HG03521 (cell line): ENCODE results near the gene IGSF23.
"Not testable (repeated sequence)": the region's sequence is repeated elsewhere in the genome, so short reads cannot be mapped to it uniquely, and the experiment has no call there.

Source experiments
- ATAC-seq: cut with Tn5 transposase; IDR thresholded peaks from one replicate; pipeline ENCODE4 v1.9.1; 2021; ENCODE audit warnings: mild to moderate bottlenecking, moderate library complexity; ENCODE audit not compliant: unreplicated experiment

IGSF23 gene

DNA sequence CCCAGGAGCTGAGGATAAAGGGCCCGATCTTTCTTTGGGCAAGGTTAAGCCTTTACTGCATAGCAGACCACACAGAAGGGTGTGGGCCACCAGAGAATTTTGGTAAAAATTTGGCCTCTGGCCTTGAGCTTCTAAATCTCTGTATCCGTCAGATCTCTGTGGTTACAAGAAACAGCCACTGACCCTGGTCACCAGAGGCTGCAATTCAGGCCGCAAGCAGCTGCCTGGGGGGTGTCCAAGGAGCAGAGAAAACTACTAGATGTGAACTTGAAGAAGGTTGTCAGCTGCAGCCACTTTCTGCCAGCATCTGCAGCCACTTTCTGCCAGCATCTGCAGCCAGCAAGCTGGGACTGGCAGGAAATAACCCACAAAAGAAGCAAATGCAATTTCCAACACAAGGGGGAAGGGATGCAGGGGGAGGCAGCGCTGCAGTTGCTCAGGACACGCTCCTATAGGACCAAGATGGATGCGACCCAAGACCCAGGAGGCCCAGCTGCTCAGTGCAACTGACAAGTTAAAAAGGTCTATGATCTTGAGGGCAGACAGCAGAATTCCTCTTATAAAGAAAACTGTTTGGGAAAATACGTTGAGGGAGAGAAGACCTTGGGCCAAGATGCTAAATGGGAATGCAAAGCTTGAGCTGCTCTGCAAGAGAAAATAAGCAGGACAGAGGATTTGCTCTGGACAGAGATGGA lies 49.5 kb downstream of the IGSF23 start:
- ATAC-seq = no peak

DNA sequence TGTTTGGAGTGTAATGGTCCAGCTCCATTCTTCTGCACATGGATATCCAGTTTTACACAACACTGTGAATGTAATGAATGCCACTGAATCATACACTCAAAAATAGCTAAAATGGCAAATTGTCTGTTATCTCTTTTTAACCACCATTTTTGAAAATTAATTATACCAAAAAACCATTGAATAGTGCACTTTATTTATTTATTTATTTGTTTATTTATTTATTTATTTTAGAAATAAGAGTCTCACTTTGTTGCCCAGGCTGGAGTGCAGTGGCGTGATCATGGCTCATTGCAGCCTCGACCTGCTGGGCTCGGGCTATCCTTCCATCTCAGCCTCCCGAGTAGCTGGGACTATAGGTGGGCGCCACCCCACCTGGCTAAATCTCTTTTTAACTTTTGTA lies 50.6 kb downstream of the IGSF23 start:
- ATAC-seq = no peak

DNA sequence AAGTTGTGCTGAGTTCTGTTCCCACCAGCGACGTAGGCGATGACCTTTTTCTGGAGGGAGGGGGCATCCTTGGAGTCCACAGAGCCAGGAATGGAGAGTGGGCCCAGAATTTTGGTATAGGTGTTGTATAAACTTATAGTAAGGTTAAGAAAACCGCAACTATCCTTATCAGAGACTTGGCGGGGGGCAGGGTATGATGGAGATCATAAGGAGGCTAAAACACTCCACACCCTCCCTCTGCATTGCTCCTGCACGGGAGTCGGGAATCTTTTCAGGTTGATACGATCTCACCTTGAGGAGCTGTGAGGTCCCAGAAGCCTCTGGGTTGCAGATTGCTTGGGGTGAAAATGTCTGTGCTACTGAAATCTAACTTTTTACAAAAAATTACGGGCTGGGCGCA lies 51.6 kb downstream of the IGSF23 start:
- ATAC-seq = no peak

DNA sequence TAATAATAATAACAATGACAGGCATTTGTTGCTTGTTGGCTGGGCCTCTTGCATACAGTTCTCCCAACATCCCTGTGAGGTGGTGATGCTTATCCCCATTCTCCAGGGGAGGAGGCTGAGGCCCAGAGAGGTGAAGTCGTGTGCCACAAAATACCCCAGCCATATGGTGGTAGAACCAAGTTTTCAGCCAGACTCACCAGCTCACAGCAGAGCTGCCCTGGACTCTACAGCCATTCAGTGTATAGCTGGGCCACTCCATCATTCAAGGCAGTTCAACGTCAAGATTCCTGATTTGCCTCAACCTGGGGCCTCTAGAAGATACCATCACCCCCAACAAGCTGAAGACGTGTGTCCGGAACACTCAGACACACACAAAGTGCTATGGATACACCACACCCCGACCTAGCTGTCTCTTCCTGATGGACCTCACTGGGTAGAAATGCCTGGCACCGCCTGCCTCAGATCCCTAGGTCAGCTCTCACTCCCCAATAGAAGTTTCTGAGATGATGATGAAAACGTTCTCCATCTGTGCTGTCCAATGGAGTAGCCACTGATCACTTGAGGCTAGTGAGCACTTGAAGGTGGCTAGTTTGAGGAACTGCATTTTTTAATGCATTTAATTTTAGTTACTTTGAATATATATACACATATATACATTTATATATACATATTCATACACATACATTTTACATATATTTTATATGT lies 53.6 kb downstream of the IGSF23 start:
- no peak for ATAC-seq

DNA sequence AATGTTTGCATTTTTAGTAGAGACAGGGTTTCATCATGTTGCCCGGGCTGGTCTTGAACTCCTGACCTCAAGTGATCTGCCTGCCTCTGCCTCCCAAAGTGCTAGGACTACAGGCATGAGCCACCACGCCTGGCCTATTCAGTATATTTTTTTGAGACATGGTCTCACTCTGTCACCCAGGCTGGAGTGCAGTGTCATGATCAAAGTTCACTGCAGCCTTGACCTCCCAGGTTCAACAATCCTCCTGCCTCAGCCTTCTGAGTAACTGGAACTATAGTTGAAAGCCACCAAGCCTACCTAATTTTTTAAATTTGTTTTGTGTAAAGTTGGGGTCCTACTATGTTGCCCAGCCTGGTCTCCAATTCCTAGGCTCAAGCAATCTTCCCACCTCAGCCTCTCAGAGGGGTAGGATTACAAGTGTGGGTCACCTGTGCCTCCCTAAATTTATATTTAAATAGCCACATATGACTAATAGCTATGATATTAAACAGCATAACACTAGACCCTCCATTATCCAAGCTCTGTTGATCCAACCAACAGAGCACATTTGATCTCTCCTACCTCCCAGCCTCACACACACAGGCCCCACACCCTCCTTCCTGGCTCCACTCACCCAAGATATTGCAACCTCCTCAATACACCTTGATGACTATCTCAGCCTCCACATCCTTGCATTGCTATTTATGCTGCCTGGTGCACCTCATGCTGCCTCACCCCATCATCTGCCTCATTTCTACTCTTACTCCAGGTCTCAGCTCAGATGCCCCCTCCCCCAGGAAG lies 55.8 kb downstream of the IGSF23 start:
- ATAC-seq = no peak

DNA sequence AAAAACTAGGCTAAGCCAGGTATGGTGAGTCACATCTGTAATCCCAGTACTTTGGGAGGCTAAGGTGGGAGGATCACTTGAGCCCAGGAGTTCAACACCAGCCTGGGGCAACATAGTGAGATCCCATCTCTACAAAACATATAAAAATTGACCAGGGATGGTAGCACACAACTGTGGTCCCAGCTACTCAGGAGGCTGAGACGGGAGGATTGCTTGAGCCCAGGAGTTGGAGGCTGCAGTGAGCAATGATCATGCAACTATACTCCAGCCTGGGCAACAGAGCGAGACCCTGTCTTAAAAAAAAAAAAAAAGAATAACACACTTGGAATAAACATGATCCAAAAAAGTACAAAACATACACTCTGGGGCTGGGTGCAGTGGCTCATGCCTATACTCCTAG lies 56.7 kb downstream of the IGSF23 start:
- ATAC-seq = not testable (repeated sequence)

DNA sequence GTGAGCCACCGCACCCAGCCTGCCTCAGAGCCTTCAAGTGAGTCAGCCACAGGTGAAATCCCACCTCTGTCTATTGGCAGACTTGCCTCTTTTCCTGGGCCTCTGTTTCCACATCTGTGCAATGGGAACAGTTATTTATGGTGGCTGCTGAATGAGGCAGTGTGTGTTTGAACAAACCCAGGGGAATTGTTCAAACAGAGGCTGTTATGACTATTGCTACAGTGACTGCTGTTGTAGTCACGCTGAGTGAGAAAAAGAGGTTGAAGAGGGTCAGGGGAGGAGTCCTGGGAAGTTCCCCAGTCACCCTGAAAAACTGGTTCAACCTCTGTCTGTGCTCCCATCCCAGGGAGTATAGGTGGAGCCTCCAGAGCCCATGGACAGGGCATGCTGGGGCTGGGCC lies 58.0 kb downstream of the IGSF23 start, which contains the start of gene CEACAM19:
Gene CEACAM19, plus strand, starts transcription at position 83 of the 400 bp plus-strand sequence. CDS start 450 bp downstream, outside the sequence.
- no peak for ATAC-seq

DNA sequence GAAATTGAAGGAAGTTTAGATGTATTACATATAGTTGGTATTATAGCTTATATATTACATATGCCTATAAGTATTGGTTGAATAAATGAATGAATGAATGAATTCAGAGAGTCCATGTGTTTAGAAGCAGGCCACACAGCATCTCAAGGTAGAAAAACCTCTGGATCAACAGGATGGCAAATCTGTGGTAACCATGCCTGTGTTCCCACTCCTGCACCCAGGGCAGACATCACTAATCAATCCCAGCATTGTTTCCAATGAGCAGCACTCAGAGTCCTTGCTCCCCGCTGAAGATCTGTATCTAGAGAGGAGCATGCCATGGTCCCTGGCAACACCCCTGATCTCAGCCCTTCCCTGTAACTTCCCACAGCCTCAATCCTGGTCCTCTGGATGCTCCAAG lies 58.9 kb downstream of the IGSF23 start:
- no peak for ATAC-seq

DNA sequence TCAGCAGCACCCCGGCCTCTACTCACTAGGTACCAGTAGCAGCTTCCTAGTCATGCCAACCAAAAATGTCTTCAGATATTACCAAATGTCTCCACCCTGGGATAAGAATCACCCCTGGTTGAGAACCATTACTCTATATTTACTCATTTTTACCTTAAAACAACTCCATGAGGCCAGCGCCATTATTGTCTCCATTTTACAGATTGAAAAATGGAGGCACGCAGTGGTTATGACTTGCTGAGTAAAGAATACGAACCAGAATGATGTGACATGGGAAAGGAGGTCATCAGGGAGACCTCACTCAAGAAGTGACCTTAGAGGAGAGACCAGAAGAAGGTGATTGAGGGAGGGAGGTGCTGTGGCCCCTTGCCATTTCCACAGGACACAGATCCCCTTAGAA lies 60.1 kb downstream of the IGSF23 start:
- ATAC-seq = no peak

DNA sequence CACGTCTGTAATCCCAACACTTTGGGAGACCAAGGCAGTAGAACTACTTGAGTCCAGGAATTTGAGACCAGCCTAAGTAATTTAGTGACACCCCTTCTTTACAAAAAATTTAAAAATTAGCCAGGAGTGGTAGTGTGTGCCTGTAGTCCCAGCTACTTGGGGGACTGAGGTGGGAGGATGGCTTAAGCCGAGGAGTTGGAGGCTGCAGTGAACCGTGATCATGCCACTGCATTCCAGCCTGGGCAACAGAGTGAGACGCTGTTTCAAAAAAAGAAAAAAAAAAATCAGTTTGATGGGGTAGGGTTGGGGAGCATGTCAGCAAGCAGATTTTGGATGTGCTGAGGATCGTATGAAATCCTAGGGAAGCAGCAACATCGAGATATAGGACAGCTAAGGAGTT lies 62.2 kb downstream of the IGSF23 start:
- ATAC-seq = no peak

DNA sequence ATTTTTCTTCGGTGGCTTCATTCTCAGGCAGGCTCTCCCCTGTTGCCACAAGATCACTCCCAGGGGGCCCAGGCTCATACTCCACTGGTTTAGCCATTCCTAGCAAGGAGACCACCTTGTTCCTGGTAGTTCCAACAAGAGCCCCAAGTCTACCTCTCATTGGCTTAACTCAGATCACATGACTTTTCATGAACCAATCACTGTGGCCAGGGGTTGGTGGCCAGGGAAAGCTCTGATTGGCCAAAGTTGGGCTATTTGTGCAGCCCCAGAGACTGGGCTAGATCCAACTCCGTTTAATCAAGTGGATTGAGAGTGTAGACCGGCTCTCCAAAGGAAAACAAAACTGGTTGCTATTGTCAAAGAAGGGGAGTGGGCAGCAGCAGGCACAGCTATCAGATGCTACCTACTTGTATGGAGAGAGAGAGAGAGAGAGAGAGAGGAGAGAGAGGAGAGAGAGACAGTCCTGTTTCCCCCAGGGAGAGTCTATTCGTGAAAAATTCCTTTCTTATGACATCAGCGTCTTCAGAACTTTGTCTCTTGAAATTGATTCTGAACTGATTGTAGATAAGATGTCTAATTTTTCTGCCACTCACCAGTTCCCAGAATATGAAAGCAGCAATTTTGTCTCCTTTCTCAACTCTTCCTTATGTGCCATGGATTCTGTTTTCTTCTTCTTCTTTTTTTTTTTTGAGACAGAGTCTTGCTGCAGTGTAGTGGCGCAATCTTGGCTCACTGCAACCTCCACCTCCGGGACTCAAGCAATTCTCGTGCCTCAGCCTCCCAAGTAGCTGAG lies 63.9 kb downstream of the IGSF23 start:
- no peak for ATAC-seq

DNA sequence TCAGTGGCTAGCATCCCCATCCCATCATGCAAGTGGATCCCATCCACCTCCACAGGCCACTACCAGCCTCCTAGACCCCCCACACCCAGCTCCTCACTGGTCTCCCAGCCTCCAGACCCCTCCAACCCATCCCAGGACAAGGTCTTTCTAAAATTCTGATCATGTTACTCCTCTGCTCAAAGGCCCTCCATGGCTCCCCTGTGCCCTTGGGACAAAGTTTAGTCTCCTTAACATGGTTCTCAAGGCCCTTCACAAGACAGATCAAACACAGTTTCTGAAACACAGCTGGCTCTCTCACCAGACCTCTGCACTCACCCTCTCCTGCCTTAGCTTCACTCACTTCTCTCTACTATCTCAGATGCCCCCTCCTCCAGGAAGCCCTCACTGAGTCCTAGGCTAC lies 67.2 kb downstream of the IGSF23 start:
- no peak for ATAC-seq

DNA sequence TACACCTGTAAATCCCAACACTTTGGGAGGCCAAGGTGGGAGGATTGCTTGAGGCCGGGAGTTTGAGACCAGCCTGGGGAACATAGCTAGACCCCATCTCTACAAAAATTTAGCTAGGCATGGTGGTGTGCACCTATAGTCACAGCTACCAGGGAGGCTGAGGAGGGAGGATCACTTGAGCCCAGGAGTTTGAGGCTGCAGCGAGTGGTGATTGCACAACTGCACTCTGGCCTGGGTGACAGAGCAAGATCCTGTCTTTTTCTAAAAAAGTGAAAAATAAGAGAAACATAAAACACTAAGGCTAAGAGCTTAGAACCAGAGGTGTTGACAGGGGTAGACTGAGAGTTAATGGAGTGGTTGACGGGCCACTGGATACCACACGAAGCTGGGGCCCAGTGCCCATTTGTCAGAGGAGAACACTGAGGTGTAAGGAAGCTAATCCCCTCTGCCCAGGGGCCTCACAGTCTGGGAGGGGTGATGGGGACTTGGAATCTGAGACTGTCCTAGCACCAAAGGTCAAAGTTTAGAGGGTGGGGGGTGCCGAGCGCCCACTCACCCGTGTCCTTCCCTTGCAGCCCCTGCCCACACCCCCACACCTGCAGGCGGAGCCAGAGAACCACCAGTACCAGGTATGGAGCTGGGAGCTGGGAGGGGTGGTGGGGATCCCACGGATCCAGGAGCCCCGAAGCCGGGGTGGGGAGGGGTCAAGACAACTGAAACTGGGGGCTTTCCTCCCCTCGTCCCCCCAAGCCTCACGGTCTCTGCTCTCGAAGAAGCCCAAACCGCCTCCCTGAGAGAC lies 68.8 kb downstream of the IGSF23 start:
- ATAC-seq = no peak

DNA sequence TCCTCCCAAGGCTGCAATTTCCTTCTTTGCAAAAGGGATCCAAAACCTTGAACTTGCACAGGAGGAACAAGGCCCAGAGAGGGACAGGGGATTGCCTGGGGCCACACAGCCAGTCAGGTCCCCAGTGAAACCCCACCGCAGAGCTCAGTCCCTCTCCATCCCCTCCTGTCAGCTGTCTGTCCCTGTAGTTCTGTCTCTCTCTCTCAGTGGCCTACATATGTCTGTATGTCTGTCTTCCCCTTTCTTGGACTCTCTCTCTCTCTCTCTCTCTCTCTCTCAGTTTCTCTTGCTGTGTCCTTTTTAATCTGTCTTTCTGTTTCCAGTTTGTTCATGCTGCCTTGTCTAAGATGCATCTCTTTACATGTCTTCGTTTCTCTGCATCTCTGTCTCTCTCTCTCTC lies 69.4 kb downstream of the IGSF23 start:
- no peak for ATAC-seq

DNA sequence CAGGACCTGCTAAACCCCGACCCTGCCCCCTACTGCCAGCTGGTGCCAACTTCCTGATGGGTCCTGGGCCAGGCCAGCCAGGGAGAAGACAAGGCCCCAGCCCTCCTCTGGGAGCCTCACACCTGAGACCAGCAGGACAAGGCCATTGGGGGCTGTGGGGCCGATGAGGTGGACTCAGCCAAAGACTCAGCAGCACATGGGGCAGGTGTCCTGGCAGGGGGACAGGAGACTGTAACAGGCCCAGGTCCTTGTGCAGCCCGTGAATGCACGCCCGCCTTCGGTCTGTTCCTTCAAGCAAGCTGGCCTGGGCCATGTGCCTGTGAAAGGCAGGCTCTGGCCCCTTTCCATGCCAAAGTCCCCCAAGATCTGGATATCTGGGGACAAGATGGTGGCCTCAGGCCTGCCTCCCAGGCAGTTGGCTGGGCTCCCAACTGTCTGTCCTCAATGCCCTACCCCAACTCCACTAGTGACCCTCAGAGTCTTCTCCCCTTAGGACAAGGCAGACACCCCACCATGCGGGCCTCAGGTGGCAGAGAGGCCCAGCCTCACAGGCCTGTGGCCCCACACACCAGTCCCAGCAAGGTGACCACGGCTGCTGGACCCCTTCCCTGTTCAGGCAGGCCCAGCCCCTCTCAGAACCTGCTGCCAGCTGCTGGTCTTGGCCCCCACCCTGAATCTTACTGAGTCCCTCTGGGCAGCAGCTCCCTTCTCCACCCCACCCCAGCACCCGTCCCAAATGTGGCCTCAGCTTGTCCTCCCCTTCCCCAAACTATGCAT lies 70.3 kb downstream of the IGSF23 start:
- no peak for ATAC-seq

DNA sequence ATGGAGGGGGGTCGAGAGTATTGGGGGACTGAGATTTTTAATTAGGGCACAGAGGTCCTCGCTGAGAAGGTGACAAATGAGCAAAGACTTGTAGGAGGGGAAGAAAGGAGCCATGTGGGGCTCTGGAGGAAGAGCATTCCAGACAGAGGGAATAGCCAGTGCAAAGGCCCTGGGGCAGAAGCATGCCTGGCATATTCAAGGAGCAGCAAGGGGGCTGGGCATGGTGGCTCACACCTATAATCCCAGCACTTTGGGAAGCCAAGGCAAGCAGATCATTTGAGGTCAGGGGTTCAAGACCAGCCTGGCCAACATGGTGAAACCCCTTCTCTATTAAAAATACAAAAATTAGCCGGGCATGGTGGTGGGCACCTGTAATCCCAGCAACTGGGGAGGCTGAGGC lies 71.0 kb downstream of the IGSF23 start:
- not testable (repeated sequence) for ATAC-seq

DNA sequence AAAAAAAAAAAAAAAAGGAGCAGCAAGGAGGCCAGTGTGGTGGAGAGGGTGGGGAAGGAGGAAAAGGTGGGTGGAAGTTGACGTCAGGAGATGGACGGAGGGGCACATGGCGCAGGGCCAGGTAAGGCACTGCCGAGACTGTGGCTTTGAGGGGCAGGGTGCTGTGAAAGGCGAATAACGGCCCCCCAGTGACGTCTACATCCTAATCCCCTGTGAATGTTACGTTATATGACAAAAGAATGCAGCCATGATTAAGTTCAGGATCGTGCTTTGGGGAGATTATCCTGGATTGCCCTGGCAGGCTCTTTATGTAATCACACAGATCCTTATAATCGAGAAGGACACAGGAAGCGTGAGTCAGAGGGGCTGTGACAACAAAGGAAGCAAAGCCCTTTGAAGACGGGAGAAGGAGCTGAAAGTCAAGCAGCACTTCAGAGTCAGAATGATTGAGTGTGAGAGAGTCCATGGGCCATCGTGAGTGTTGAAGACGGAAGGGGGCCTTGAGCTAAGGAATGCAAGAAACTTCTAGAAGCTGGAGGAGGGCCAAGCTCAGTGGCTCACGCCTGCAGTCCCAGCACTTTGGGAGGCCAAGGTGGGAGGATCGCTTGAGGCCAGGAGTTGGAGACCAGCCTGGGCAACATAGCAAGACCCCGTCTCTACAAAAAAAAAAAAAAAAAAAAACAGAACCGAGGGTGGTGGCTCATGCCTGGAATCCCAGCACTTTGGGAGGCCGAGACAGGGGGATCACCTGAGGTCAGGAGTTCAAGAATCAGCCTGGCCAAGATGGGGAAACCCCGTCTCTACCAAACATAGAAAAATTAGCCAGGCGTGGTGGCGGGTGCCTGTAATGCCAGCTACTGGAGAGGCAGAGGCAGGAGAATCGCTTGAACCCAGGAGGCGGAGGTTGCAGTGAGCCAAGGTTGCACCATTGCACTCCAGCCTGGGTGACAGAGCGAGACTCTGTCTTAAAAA lies 71.8 kb downstream of the IGSF23 start:
- no peak for ATAC-seq

DNA sequence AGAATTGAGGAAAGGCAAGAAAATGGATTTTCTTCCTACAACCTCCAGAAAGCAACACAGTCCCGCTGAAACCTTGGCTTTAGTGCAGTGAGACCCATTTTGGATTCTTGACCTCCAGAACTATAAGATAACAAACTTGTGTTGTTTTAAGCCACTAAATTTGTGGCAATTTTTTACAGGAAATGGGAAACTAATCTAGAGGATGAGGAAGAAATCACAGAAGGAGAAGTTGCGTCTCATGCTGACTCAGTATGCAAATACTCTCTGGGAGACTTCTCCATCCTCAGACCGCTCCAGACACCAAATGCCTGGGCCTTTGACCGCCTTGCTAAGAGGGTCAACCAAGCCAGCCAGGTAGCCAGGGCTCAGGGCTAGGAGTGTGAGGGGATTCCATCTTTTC lies 72.5 kb downstream of the IGSF23 start:
- ATAC-seq = no peak
